HG03103 (cell line): ENCODE measurements around the gene ARHGEF40.
"Not testable (repeated sequence)": the region's sequence is repeated elsewhere in the genome, so short reads cannot be mapped to it uniquely, and the experiment has no call there.

ENCODE experiments used
- ATAC-seq: cut with Tn5 transposase; IDR thresholded peaks from one replicate; pipeline ENCODE4 v1.9.1; 2021; ENCODE audit warnings: low read depth; ENCODE audit not compliant: unreplicated experiment

The ARHGEF40 gene

GRCh38 chr14:21039585-21040369, 30.3 kb upstream of the ARHGEF40 start:
- no peak for ATAC-seq

GRCh38 chr14:21040370-21040925, 29.7 kb upstream of the ARHGEF40 start:
- no peak for ATAC-seq

GRCh38 chr14:21040941-21041340, 29.2 kb upstream of the ARHGEF40 start:
- ATAC-seq, result not testable (repeated sequence)

GRCh38 chr14:21041676-21042433, 28.2 kb upstream of the ARHGEF40 start, which contains the start of gene RNASE7:
RNASE7 (plus strand) TSS chr14:21042362; CDS start chr14:21042993, 631 bp downstream.
- no peak for ATAC-seq

GRCh38 chr14:21042918-21043317, 27.2 kb upstream of the ARHGEF40 start:
- no peak for ATAC-seq

DNA sequence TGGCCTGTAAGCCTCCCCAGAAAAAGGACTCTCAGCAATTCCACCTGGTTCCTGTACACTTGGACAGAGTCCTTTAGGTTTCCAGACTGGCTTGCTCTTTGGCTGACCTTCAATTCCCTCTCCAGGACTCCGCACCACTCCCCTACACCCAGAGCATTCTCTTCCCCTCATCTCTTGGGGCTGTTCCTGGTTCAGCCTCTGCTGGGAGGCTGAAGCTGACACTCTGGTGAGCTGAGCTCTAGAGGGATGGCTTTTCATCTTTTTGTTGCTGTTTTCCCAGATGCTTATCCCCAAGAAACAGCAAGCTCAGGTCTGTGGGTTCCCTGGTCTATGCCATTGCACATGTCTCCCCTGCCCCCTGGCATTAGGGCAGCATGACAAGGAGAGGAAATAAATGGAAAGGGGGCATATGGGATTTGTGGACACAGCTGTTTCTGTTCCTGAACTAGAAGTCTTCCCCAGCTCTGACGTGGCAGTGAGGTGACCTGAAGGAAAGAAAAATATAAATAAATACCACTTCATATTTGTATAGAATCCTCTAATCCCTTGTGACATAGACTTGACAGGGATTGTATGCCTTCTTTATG, 26.6 kb upstream of the ARHGEF40 start:
- no peak for ATAC-seq

GRCh38 chr14:21043974-21044618, 26.0 kb upstream of the ARHGEF40 start:
- no peak for ATAC-seq

DNA sequence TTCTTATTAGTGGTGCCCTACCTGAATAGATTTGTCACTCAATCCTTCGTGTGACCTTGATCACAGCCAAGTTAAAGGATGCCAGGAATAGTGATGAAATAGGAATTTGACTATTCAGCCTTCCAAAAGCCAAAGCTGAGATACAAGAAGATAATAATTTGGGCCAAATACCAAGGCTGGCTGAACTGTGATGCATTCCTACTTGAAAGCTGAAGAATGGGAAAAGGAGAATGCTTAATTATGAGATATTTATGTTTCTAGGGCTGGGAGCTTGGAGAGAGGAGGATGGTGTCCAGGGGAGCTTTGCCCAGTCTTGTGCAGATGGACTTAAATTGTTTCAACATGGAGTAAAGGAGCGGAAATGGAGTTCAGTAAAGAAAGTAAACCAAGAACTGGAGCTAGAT, 22.7 kb upstream of the ARHGEF40 start:
- no peak for ATAC-seq

DNA sequence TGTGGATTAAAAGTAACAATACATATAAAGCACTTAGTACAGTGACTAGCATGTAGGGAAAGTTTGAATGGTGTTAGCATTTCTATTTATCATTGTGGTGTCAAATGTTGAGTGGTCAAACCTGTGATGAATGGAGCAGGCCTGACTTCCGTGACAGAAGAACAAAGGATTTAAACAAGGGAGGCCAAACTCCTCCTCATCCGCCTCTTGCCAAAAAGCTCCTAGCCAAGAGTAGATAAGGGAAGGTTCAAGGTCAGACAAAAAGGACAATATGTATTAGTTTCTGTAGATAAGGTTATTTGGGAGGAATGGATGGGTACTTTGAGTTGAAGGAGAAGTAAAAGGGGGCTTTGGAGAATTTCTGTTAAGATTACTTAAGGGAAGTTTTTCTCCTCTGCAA, 21.5 kb upstream of the ARHGEF40 start:
- ATAC-seq, result no peak

GRCh38 chr14:21049271-21049673, 20.8 kb upstream of the ARHGEF40 start:
- no peak for ATAC-seq

DNA sequence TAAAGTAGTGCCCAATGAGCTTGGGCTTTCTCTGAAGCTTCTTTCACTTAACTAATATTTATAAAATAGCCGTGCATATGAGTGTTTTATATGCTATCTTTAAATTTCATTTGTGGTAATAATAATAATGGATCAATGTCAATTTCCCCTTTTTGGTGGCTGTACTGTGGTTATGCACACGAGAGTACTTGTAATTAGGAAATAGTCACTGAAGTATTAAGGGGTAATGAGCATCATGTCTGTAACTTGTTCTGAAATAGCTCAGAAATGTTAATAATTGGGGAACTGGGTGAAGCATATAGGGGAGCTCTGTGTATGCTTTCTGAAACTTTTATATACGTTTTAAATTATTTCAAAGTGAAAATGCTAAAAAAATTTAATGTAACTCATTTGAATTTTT, 19.5 kb upstream of the ARHGEF40 start:
- ATAC-seq, result no peak

- ATAC-seq, result no peak
Measured at GRCh38 chr14:21053184-21054122, 16.7 kb upstream of the ARHGEF40 start.

DNA sequence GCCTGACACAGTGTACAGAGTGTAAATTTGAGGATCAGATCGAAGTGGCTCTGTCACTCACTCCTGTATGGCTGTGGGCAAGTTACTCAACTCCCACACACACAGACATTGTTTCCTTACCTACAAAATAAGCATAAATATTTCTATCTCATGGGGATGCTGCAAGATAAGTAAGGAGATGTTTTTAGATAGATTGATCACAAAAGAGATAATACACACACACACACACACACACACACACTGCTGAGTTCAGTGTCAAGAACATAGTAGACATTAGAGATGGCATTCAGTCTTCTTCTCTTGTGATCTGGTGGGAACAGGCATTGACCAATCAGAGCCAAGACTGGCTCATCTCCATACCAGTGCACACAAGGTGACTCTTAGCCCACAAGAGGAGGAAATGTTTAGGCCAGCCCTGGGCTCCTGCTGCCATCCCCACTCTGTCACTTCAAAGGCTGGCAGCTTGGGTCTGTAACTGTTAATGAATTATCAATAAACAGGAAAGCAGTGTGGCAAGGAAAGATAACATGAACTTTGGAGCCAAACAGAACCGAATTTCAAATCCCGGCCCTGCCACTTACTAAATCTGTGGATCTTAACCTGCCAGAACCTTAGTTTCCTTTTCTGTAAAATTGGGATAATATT, 15.9 kb upstream of the ARHGEF40 start:
- ATAC-seq, result no peak

DNA sequence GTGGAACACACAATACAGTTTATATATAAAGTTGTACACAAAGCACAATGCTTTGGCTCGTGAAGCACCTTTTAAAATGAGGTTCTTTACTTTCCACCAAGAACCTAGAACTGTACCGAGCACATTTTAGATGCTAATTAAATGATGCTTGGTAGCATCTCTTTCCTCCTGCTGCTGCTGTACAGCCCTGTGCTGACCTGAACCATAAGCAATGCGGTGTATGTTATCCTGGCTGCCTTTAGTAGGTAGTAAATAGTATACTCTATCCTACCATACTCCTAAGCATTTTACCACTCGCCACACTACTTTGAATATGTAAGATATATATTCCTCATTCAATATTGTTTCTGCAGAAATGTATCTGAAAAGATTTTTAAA, 15.3 kb upstream of the ARHGEF40 start:
- no peak for ATAC-seq

- no peak for ATAC-seq
Measured at GRCh38 chr14:21055432-21056117, 14.5 kb upstream of the ARHGEF40 start.

GRCh38 chr14:21056520-21057163, 13.5 kb upstream of the ARHGEF40 start:
- no peak for ATAC-seq

DNA sequence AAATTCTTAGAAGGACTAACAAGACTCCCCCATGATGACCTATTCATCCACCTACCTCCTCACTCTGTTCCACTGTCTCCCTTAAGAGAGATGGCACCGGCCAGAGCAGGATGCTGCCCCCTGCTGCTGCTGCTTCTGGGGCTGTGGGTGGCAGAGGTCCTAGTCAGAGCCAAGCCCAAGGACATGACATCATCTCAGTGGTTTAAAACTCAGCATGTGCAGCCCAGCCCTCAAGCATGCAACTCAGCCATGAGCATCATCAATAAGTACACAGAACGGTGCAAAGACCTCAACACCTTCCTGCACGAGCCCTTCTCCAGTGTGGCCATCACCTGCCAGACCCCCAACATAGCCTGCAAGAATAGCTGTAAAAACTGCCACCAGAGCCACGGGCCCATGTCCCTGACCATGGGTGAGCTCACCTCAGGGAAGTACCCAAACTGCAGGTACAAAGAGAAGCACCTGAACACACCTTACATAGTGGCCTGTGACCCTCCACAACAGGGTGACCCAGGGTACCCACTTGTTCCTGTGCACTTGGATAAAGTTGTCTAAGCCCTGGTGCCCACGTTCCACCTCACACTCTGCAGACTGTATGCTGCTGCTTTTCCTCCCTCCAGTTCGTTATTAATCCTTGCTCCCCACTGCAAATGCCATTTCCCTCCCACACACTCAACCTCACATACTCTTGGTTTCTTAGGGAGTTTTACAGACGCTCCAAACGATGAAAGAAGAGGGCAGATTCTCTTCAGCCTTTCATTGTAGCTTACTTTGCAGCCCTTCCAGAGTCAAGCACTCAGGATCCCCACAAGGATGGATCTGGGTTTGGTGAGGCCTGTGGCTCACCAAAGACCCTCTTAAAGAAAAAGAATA, 12.1 kb upstream of the ARHGEF40 start, which contains the start of gene RNASE8:
Gene RNASE8 (plus strand): TSS at position 20 of the 873 bp plus-strand sequence. CDS start 71 bp downstream, at position 91.
- no peak for ATAC-seq
